ENCODE data around the gene ZBTB38.

GRCh38 chr3:141370065-141370533, 1.8 kb downstream of the ZBTB38 start:
- TF ChIP-seq CTCF (IDR thresholded peaks at IDR 0.05; ENCODE audit: borderline replicate concordance, extremely low read depth, low read length, poor library complexity, severe bottlenecking) (peak; percentile 27), EZH2 (IDR thresholded peaks at IDR 0.05; ENCODE audit: borderline replicate concordance, low read depth, low read length, severe bottlenecking) (no peak)
